GM13976 (cell line): ENCODE results near the gene SOAT2.

Experiments used
- DNase-seq: peaks from one replicate; pipeline ENCODE4 v3.0.0; 2012; ENCODE audit warnings: low spot score
- CTCF ChIP-seq: IDR thresholded peaks from 2 replicates; pipeline ENCODE4 v1.5.1; 2012; ENCODE audit warnings: borderline replicate concordance, mild to moderate bottlenecking; ENCODE audit not compliant: insufficient read depth; ENCODE audit errors: extremely low read depth, missing control alignments, control extremely low read depth
- in situ Hi-C: fragments of 300-500 bp; cut with MboI; formaldehyde crosslinking; loops from one replicate; pipeline ENCODE4 v1.12.0; 2022; ENCODE audit warnings: low sequenced_read_pairs, mixed read lengths, inconsistent platforms; ENCODE audit not compliant: unreplicated experiment

The SOAT2 gene

GRCh38 chr12:53113136-53113705 lies 9.9 kb downstream of the SOAT2 start:
- in situ Hi-C loops: no loop called here
- DNase-seq: no peak
- no peak for TF ChIP-seq CTCF

DNA sequence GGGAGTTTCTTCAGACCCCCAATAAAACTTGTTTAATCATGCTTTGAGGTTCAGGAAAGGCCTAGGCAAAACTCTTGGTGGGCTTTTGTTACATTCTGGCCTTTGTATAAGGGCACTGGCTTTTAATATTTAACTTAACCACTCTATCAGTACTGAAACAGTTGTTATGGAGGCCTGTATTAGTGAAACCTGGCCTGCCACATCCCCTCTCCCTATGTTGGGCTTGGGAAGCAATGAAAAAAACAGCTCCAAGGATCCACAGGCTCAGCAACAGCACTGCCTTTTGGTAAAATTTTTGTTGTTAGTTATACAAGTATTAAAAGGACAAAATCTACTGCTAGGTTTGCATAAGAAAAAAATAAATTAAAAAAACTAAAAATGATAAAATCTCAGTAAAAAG lies 10.7 kb downstream of the SOAT2 start:
- no peak for DNase-seq
- in situ Hi-C loops: no loop called here
- no peak for TF ChIP-seq CTCF

DNA sequence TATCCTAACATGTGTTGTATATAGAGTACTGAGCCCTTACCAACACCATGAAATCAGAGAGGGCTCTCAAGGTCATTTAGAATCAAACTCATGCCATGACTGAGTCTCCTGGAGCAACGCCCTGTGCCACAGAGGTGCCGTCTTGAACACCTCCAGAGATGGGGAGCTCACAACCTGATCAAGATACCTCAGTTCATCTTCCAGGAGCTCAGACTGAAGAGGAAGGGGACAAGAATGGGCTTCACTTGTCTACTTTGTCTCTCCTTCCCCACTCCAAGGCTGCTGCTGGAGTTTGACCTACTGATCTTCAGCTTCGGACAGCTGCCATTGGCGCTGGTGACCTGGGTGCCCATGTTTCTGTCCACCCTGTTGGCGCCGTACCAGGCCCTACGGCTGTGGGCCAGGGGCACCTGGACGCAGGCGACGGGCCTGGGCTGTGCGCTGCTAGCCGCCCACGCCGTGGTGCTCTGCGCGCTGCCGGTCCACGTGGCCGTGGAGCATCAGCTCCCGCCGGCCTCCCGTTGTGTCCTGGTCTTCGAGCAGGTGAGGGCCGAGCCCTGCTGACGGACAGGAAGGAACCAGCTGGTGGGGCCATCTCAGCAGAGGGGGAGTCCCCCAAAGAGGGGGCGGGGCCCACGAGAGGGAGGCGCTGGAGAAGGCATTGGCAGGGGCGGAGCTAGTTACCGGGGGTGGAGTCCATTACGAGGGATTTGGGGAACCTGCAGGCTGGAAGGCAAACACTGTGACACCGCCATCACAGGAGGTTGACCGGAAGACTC lies 12.0 kb downstream of the SOAT2 start:
- in situ Hi-C loops: no loop called here
- TF ChIP-seq CTCF: no peak
- peak; percentile 41 for DNase-seq

DNA sequence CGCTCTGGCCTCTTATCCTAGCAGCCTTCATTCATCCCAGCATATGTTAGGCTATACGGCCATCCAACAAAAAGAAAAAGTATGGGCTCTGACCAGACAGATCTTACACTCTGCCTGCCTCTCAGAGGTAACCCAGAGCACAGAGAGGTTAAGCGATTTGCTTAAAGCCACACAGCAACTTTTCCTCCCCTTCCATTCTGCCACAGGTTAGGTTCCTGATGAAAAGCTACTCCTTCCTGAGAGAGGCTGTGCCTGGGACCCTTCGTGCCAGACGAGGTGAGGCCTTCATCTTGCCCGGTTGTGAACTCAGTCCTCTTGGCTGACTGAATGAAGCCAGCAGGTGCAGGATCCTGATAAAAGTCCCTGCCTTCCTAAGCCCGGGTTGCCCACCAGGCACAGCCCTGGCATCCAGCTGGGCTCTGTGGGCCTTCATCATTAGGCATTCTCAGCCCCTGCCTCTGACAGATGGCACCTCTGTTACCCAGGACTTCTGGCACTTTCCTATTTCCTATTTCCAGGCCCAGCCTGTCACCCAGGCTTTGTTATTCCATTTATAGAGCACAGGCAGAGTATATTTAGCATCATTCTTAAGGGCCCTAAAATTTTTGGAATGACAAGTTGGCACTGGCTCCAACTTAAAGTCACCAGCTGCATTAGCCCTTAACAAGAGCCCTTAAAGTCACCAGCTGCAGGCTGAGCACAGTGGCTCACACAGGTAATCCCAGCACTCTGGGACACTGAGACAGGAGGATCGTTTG lies 12.8 kb downstream of the SOAT2 start:
- no peak for TF ChIP-seq CTCF
- no peak for DNase-seq
- in situ Hi-C loops: no loop called here

- TF ChIP-seq CTCF: no peak
- no peak for DNase-seq
- in situ Hi-C loops: no loop called here
These were observed 15.5 kb downstream of the SOAT2 start for GRCh38 chr12:53118751-53119300.

DNA sequence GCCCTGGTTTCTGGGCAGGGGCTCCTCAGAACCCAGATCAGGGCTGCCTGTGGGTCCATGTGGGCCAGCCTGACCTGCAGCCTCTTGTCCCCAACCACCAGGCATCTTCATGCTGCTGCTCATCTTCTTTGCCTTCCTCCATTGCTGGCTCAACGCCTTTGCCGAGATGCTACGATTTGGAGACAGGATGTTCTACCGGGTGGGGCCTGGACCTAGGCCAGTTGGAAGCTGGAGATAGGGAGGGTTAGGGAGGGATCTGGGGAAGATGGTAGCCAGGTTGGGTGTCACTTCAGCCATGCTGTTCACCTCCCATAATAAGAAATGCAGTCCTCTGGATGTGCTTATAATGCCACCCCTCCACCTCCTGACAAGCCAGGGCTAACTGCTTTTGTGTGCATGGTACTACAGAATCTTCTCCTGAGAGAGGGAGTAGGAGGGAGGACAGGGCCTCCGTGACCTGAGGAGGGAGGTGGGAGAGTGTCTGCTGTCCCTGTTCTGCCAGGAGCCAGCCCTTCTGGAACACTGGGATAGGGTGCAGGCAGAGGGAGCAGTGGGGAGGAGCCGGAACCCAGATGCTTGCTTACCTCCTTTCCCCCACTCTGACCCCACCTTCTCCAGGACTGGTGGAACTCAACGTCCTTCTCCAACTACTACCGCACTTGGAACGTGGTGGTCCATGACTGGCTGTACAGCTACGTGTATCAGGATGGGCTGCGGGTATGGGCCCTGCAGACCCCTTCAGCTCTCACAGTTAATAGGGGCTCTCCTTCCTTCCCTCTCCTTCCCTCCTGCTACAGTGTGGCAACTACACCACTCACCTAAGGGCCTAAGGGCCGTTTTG lies 17.6 kb downstream of the SOAT2 start:
- no peak for TF ChIP-seq CTCF
- peak; percentile 11 for DNase-seq
- in situ Hi-C loops: no loop called here
